Measurements from ENCODE around the gene TPRG1L. TPM values are rescaled to one million over a fixed set of nuclear protein-coding genes. Genes with fewer than 3 reads are reported as not detected.

TPRG1L gene
- polyA plus RNA-seq, 10 donors: 25.7 to 31.7 (median 29.7) TPM

DNA sequence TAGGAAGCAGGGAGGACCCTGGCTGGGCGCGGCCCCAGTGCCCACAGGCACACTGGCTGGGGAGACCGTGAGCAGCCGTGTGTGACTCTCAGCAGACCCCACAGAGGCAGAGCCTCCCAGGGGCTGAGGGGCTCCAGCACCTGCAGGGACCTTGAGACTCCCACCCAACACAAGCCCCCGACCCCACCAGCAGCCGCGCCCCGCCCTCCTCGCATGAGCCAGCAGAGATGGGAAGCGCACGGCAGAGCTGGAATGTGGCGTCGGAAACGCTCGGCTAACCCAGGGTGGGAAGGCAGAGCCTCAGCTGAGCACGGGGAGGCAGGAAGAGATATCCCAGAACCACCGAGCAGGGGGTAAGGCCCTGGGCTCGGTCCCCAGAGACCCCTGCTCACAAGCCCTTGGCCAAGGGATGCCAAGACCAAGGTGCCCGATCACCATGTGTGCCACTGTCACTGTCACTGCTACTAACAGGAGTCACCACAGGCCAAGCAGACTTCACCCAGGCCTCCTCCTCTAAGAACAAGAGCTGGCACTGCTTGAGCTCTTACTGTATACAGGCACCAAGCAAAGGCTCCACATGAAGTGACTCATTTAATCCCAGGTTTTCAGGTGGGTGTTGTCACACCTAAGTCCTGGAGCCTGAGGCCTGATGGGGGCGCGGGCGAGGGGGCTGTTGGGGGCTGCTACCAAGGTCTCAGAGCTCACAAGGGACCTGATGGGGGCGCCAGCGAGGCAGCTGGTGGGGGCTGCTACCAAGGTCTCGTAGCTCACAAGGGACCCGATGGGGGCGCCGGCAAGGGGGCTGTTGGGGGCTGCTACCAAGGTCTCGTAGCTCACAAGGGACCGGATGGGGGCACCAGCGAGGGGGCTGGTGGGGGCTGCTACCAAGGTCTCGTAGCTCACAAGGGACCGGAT, 33.6 kb upstream of the TPRG1L start:
- no peak for DNase-seq

DNA sequence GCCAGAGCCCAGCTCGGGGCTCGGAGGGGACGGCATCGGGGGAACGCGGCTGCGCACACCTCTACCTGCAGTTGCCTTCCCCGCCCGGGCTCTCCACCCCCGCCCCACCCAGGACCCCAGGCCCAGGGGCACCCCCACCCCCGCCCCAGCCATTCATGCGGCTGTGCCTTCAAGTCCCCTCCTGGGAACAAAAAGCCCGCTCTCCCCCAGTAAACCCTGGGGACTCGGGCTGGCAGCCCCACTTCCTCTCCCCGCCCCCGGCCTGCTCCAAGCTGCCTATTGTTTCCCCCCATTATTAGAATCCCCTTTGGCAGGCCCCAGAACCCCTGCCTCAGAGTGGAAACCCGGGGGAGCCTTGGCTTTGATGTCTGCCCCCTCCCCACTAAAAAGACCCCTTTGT, 31.5 kb upstream of the TPRG1L start:
- DNase-seq: no peak

DNA sequence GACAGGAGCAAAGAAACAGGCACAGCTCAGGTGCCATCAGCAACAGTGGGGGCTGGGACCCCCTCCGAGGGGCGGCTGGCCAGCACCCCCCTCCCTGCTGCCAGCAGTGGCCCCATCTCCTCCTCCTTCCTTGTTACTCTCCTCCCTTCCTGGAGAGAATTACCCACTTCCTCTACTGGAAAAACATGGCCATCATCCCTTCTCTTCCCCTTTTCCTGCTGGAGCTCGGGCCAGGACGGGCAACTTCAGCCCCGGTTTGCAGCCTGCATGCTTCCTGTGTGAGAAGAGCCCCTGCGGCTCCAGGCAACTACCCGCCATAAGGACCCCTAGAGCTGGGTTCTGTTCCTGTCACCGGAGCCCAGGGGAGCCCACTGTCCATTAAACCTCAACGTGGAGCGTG, 31.1 kb upstream of the TPRG1L start:
- no peak for DNase-seq

DNA sequence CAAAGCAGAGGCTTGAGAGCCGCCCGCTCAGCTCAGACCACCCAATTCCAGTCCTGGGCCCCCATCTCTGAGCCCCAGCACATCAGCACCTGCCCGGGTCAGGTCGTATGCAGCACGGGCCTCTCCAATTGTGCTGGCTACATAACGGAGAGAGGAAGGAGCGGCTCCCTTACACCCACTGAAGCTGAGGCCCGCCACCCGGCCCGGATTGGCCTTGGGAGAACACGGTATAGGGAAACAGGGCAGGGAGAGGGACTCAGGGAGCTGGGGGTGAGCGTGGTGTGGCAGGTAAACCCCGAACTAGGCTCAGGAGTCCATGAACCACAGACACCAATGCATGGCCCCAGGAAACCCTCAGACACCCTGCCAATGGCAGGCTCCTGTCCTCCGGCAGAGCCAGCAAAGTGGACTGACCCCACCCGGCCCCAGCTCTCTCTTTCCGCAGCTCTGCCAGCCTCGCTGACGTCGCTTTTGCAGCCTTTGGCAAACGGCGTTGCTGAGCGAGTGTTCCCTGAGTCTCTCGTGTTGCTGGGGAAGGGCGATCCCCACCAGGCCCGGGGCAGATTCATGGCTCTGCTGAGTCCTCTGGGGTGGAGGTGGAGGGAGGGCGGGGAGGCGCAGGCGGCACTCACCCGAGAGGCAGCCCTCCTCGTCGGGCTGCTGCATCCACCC, 30.0 kb upstream of the TPRG1L start:
- DNase-seq: no peak

DNA sequence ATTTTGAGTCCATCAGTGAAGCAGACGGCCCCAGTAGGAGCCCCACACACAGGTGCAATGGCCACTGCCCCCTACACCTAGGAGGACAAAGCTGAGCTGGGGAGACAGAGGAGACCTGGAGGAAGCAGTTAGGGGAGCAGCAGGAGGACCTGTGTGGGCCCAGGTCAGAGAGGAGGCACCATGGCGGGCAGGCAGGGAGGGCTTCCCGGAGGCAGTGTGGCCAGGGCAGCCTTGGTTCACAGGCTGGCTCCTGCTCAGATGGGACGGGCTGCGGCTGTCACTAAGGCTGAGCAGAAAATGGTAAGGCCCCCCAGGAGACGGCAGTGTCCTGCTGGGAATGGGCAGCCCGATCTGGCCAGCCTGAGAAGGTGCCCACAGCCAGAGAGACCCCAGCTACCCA, 28.9 kb upstream of the TPRG1L start:
- DNase-seq: no peak

DNA sequence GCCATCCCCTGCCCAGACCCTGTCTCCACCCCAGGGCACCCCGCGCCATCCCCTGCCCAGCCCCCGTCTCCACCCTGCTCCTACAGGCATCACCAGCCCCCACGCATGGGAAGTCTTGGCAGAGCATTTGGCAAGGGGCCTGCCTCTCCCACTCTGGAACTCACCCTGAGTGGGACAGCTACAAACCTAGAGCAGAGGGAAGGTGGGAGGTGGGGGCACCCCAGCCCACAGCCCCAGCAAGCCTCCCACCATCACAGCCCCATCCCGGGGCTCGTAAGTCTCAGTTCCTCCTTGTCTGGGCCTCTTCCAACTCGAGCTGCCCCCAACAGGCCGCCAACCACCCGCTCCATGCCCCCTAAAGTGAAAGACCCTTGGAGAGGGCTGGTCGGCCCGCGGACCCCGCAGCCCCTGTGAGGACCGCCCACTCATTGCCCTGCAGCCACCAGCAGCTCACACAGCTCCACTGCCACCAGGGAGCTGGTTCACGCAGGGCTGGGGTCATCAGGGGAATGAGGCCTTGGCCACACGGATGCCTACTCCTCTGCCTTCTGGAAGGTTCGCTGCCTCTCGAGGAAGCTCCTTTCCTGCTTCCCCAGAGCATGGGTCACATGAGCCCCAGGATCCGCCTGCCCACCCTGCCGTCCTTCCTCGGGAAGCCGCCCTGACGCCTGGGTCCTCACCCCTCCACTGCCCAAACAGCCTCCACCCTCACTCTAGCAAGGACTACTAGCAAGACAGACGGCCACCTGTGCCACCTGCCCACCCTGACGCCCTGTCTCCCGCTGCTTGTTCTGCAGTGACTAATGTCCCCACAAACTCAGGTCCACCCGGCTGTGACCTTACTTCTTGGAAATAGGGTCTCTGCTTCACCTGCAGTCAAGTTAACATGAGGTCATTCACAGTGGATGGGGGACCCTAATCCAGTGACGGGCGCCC, 27.9 kb upstream of the TPRG1L start:
- no peak for DNase-seq

DNA sequence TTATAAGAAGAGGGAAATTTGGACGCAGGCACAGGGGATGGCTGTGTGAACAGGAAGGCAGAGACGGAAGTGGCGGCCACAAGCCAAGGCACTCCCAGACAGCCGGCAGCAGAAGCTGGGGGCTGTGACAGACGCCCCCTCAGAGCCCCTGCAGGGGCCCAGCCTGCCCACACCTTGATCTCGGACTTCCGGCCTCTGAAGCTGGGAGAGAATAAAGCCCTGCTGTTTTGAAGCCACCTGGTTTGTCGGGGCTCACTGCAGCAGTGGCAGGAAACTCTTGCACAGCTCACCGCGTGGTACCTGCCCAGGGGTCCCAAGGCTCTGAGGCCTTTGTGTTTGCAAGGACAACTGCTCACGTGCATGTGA, 27.2 kb upstream of the TPRG1L start:
- DNase-seq: no peak

DNA sequence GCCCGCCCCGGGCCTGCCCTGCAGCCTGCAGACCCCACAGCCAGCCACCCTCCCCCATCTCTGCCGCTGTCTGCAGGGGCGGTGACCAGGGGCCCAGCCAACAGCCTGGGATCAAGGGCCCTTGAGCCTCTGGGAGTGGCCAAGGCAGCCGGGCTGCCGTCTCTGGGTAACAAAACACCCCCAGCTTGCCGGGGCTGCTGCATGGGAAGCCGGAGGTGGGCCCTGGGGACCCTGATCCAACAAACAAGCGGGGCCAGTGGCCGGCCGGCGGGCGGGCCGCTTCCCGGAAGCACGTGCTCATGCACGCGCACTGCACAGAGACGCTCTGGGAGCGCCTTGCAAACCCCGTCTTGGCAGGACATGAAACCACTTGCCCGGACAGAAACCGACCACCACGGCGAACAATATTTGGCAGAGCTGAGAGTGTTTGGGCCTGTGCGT, 26.7 kb upstream of the TPRG1L start:
- peak; percentile 33 to 89 (median 76) for DNase-seq

DNA sequence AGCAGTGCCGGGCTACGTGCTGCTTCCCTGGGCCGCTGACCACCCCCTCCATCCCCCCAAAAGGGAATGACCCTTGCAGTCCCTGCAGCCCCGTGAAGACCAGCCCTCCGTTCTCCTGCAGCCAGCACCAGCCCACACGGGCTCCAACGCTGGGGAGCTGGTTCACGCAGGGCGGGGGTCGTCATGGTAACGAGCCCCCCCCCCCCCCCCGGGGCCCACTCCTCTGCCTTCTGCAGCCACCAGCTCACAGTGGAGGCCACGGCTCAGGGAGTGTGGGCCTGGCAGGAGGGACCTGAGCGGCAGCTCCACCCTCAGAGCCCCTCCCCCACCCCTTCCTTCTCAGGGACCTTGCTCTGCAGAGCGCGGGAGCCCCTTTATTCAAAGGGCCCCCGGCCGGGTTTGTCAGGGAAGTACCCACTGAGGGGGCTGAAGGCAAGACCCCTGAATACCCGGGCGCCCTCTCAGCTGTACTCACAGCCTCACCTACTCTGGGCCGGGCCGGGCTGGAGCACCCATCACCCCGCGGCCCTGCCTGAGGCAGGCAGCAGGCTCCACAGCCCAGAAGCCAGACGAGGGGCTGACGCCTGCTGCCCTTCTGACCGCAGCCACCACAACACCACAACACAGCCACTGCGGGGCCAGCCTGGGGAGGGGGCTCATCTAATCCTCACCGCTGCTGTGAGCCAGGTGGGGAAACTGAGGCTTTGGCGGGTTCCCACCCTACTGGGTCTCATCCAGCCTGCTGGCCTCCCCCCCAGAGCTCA, 26.1 kb upstream of the TPRG1L start:
- no peak for DNase-seq

DNA sequence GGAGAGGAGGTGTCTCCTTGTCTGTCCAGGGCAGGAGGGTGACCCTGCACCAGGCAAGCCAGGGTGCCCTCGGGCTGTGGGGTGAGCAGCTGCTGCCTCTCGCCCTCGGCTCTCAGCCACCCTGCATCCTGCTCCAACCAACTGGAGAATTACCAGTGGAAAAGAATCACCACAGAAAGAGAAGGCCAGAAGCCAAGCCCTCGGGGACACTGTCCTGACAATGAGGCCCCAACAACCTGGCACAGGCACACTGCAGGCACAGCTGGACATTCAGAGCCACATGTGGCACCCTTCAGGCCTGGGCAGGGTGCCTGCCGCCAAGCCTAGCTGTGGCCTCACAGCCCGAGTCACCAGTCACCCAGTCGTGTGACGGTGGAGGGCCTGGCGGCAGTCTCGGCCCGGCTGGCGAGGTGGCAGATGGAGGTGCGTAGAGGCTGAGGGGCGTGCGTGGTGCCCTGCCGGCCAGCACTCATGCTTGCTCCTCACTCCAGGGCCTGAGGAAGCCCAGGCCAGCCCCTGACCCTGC, 25.5 kb upstream of the TPRG1L start:
- DNase-seq: no peak

DNA sequence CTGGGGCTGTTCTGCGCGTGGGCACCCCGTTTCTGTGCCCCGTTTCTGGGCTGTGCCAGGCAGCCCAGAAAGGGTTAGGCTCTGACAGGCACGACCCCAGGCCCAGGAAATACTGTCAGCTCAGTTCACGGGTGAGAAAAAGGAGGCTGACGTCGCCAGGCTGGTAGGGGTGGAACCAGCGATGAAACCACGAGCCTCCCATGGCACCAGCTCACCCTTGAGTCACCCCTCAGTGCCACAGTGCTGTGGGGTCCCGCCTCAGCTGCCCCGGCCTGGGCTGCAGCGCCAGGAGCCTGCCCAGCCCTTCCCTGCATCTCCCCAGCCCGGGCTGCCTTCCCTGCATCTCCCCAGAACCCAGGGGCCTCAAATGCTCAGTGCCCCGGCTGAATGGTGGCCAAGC, 25.0 kb upstream of the TPRG1L start:
- no peak for DNase-seq

DNA sequence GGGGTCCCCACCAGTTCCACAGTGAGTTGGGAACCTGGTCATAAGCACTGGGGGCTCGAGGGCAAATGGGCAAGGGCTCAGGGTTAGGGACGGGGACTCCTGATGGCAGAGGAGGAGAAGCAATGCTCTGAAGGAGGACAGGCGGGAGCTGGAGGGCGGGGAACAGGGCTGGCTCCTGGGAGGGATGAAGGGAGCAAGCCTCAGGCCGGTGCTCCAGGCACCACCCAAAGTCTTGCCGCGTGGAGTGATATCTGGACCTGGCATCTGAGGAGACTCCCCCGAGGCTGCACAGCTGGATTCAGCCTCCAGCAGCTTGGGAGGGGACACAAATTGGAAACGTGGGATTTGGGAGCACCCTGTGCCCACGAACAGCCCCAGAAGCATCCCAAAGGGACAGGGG, 24.5 kb upstream of the TPRG1L start:
- no peak for DNase-seq

DNA sequence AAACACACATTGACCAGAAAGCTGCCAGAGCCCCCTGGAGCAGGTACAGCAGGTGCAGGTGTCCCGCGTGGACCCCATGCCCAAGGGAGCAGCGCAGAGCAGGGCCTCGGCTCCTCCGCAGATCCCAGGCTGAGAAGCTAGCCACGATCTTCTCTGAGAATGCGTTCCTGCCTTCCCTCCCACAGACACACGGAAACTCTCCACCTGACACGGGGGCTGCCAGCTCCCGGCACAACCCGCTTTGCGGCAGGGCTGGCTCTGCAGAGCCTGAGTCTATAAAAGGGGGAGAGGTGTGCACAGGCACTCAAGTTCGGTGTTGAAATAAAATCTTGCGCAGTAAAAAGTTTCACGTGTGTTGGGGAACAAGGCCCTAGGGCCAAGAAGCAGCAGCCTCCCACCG, 23.1 kb upstream of the TPRG1L start:
- DNase-seq: no peak

DNA sequence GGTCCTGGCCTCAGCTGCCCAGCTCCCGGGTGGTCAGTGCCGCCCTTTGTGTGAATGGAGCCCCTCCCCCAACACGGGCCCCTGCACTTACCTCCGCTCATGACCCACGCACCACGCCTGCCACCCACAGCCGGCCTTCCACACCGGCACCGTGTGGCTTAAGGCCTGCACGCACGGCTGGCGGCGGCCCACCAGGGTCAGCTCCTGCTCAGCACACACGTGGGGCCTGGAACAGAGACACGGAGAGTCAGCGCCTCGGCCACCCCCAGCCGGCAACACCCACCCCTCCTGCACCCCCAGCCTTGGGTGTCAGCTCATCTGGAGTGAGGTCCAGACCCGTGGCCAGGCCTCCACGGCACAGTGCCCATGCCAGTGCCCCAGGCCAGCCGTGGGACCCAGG, 22.4 kb upstream of the TPRG1L start:
- no peak for DNase-seq

DNA sequence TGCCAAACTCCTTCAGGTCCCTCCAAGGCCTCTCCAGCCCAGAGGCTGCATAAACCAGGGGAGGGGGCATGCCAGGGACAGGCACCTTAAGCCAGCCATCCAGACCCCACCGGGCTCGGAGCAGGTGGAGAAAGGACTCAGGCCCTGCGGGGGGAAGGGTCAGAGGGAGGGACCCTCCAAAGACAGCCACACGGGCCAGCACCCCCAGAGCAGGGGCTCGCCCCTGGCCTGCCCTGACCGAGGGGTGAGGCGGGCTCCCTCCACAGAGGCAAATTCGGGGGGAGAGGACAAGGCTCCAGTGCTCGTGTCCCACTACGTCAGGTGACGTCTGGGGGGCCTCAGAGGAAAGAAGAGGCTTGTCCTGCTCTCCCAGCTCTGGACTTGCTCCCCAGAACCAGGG, 21.7 kb upstream of the TPRG1L start:
- DNase-seq: no peak

DNA sequence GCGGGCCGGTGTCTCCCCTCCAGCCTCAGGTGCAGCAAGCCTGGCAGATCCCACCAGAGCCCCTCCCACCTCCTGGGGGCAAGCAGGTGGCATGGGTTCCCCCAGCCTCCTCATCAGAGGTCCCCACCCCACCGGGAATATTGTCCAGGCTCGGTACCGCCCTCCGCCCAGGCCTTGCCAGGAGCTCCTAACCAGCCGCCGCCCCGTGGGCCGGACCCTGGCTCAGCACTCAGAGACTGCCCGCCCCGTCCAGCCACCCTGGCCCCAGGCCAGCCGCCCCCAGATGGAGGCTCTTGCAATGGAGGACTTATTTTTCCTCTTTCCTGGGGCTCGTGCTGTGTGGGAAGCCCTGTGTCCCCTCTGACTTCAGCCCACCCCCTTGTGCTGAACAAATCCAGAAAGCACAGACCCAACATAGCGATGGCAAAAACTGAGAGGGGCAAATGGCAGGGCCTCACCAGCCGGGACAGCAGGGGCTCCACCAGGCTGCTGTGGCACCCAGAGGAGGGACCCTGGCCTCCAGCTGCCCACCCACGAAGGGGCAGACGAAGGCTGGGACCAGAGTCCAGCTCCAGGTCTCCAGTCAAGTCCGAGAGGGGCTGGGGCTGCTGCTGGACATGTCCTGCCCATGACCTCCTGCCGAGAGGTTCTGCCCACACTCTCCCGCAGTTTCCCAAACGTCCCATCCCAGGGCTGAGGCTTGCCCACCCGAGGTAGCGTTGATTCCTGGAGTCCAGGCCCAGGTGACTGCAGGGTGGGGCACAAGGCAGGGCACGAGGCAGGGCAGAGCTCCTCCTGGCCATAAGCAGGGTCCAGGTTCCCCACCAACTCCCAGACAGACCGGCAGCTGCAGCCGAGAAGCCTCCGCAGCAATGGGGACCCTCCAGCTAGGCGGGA, 21.0 kb upstream of the TPRG1L start:
- no peak for DNase-seq

DNA sequence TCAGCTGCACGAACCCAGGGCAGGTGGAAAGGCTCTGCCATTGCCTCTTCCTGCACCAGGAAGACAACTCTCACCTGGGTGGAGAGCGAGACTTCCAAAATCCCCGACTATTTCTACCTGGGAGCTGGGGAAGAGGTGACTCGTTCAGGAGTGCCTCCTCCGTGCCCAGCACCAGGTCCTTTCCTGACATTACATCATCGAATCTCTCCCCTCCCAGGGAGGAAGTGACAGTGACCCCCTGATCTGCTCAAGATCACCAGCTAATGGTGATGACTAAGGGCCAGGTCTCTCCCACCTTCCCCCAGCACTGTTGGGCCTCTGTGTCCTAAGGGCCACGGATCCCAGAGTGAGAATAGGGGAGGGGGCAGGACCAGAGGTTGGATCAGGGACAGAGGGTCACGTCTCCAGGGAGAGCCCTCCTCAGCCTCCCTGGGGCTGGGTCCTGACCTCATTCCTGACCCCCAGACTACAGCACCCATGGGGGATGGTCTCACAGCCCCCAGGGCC, 20.3 kb upstream of the TPRG1L start:
- DNase-seq: no peak

DNA sequence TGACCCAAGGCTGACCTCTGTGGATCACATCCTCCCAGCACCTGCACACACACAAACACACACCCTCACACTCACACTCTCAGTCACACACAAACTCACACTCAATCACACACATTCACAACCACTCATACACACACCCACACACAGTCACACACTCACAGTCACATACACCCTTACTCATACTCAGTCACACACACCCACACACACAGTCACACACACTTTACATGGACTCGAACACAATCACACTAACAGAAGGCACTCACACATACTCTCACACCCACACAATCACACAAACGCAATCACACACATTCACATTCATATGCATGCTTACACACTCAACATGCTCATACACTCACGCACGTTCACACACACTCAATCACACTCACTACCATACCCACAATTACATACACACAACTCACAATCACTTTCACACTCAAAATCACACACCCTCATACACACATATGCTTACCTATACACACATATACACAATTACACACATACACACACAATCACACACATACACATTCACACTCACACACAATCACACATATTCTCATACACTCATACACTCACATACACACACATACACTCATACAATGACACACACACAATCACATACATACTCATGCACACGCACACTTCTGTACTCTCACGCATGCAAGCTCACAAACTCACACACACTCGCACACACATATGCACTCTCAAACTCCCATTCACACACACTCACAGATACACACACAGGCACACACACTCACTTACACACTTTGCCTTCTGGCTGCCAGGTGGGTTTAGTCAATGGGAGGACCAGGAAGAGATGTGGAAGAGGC, 19.6 kb upstream of the TPRG1L start:
- DNase-seq: no peak

Data from muscle of back (tissue), 11 donors.